HTR-8/SVneo (cell line): ENCODE results near the gene MYO1G.
A peak's percentile ranks its signal among the peaks of the same experiment; 100 is the strongest.
"Not testable (repeated sequence)": the region's sequence is repeated elsewhere in the genome, so short reads cannot be mapped to it uniquely, and the experiment has no call there.

Experiments
- DNase-seq: peaks from one replicate; pipeline ENCODE4 v3.0.0; 2011; ENCODE audit warnings: low spot score, mixed read lengths; ENCODE audit not compliant: insufficient read length
- FAIRE-seq: peaks from 2 replicates; lab custom pipeline; 2011; peaks lifted over from hg19 to GRCh38; lab: Jason Lieb, UNC

MYO1G gene

GRCh38 chr7:45000093-45001032 lies 21.5 kb upstream of the MYO1G start, which contains the start of gene CCM2:
Gene CCM2, plus strand, starts transcription at chr7:45000201. Its CDS starts 133 bp downstream, at chr7:45000334.
- DNase-seq (peak; percentile 56), FAIRE-seq (no peak)

GRCh38 chr7:44999245-45000092 lies 20.7 kb upstream of the MYO1G start:
- peak; percentile 96 for DNase-seq
- FAIRE-seq, result peak; percentile 71

GRCh38 chr7:44998153-44998871 lies 19.5 kb upstream of the MYO1G start:
- DNase-seq (no peak), FAIRE-seq (no peak)

- FAIRE-seq, result no peak
- DNase-seq, result no peak
Observed at GRCh38 chr7:44995555-44996493, 17.0 kb upstream of the MYO1G start.

- FAIRE-seq (no peak), DNase-seq (no peak)
Observed at GRCh38 chr7:44994877-44995554, 16.2 kb upstream of the MYO1G start.

GRCh38 chr7:44992004-44992795 lies 13.4 kb upstream of the MYO1G start:
- not testable (repeated sequence) for FAIRE-seq, DNase-seq

GRCh38 chr7:44990109-44991023 lies 11.6 kb upstream of the MYO1G start:
- FAIRE-seq, result no peak
- no peak for DNase-seq

- DNase-seq (no peak), FAIRE-seq (no peak)
Observed at GRCh38 chr7:44989132-44989531, 10.3 kb upstream of the MYO1G start.

GRCh38 chr7:44988701-44989100 lies 9.9 kb upstream of the MYO1G start:
- DNase-seq, result no peak
- no peak for FAIRE-seq

GRCh38 chr7:44987996-44988395 lies 9.2 kb upstream of the MYO1G start:
- no peak for FAIRE-seq
- DNase-seq, result no peak

GRCh38 chr7:44987457-44987856 lies 8.6 kb upstream of the MYO1G start:
- no peak for FAIRE-seq
- DNase-seq, result no peak

- peak; percentile 94 for DNase-seq
- peak; percentile 91 for FAIRE-seq
Observed at GRCh38 chr7:44986218-44987053, 7.6 kb upstream of the MYO1G start.

- DNase-seq (no peak), FAIRE-seq (no peak)
Observed at GRCh38 chr7:44985900-44986217, 7.0 kb upstream of the MYO1G start.

- FAIRE-seq, result no peak
- no peak for DNase-seq
Observed at GRCh38 chr7:44985033-44985695, 6.3 kb upstream of the MYO1G start.

- DNase-seq, result no peak
- FAIRE-seq, result no peak
Observed at GRCh38 chr7:44984478-44984758, 5.6 kb upstream of the MYO1G start.
